Cardiac fibroblast (primary cell): ENCODE results near the gene HOATZ.

Source experiments
- DNase-seq, 2 donors: peaks; one replicate each; pipeline versions ENCODE4 v3.0.0 to v3.0.0-alpha.2; 2010; ENCODE audit warnings: low read depth in 2 of 2
- H3K4me3 ChIP-seq, 2 donors: replicated peaks in 1 of 2; 1 replicate in 1 of 2; 2 replicates in 1 of 2; pipeline ENCODE4 v1.5.1; 2011; ENCODE audit warnings: low read depth in 2 of 2, low read length in 2 of 2, mild to moderate bottlenecking in 2 of 2, moderate library complexity in 1 of 2
- TF ChIP-seq, protein P1 (sequence below): IDR thresholded peaks from one replicate; pipeline ENCODE4 v1.5.1; 2011; ENCODE audit warnings: low read depth, mild to moderate bottlenecking, low read length, inconsistent platforms

HOATZ gene

DNA sequence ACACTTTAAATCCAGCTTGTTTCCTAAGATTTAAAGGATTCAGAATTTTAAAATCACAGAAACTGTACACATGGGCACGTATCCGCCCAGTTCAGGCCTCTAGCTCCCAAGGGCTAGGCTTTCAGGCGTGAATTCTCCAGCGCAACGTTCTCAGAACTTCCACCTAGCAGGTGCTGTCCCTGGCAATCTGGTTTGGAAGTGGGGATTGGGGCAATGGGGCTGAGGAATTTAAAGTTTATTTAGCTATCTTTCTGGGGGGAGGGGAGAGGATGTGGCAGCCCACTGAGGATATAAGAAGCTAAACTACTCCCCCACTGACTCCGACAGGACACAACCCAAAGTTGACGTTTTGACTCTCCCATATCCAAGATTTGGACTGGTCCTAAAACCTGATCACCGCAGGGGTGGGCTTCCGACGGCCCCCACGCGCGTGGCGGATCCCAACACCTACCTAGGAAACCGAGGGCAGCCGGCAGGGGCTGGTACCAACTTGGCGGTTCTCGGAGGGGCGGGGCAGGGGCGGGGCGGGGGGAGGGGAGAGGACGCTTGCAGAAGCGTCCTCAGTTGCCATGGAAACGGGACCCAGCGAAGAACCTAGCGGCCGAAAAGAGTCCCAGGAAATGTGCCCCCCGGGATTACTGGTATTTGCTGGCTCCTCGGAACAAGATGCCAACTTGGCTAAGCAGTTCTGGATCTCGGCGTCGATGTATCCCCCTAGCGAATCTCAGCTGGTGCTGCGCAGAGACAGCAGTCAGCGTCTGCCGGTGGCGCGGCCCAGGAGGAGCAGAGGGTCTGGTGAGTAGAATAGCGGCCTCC is at the start of gene HOATZ:
Gene HOATZ (plus strand): TSS at position 563 of the 816 bp plus-strand sequence. CDS start 7 bp downstream, at position 570.
- DNase-seq, result peak; percentile 13 to 18
- TF ChIP-seq, protein P1, sequence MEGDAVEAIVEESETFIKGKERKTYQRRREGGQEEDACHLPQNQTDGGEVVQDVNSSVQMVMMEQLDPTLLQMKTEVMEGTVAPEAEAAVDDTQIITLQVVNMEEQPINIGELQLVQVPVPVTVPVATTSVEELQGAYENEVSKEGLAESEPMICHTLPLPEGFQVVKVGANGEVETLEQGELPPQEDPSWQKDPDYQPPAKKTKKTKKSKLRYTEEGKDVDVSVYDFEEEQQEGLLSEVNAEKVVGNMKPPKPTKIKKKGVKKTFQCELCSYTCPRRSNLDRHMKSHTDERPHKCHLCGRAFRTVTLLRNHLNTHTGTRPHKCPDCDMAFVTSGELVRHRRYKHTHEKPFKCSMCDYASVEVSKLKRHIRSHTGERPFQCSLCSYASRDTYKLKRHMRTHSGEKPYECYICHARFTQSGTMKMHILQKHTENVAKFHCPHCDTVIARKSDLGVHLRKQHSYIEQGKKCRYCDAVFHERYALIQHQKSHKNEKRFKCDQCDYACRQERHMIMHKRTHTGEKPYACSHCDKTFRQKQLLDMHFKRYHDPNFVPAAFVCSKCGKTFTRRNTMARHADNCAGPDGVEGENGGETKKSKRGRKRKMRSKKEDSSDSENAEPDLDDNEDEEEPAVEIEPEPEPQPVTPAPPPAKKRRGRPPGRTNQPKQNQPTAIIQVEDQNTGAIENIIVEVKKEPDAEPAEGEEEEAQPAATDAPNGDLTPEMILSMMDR, result peak; percentile 22
- H3K4me3 ChIP-seq, result peak within 1 kb of the TSS in 1 of 2 donors; percentile 19

DNA sequence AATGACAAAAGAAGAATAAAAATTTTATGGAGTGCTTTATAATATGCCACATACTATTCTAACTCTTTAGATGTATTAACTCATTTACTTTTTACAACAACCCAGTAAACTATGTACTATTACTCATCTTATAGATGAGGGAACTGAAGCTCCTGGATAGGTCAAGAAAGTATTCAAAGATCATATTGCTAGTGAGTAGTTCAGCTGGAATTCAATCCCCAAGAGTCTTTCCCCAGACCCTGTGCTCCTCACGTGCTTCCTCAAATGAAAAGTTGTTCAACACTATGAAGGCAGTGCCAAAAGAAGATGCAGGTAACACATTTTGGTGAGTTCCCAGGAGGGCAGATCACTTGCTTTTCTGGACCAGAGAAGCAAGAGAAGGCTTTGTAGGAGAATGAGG is 49.2 kb upstream of the HOATZ start:
- DNase-seq, result peak in 1 of 2 donors; percentile 76
- TF ChIP-seq, protein P1, result no peak
- no peak overlapping the region for H3K4me3 ChIP-seq

DNA sequence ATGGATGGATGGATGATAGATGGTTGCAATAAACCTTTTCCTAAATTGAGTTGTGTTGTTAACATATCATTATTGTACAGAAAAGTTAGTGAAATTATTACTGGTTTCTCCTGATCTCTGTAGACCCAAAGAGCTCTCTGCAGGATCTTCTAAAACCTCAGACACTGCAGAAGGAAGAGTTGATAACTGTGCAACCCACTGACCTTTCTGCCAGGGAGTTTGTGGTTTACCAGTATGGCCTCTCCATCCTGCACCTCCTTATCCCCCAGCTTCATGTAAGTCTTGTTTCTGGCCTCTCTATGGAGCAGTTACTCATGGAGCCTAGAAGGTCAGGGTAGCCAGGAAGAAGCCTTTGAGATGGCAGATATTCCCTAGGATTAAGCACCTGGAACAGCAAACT is 48.0 kb upstream of the HOATZ start:
- no peak for DNase-seq
- TF ChIP-seq, protein P1, result no peak
- no peak overlapping the region for H3K4me3 ChIP-seq

DNA sequence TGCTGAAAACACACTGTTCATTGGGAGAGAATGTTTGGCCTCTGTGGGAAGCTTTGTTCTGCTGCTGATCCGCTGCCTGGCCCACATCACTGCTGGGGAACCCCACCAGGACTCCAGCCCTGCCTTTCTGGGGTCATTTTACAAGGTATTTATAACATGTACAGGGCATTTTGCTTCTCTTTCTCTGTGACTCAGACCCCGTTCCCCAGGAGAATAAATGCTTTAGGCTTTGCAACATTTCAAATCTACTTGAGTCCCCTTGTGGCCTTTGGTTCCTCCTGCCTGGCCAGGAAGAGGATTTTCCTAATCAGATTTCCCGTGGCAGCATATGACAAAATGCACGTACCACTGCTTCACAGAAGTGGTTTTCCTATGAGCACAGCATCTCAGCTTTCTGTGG is 45.4 kb upstream of the HOATZ start:
- TF ChIP-seq, protein P1, result peak; percentile 4
- H3K4me3 ChIP-seq, result no peak overlapping the region
- peak in 1 of 2 donors; percentile 65 for DNase-seq

DNA sequence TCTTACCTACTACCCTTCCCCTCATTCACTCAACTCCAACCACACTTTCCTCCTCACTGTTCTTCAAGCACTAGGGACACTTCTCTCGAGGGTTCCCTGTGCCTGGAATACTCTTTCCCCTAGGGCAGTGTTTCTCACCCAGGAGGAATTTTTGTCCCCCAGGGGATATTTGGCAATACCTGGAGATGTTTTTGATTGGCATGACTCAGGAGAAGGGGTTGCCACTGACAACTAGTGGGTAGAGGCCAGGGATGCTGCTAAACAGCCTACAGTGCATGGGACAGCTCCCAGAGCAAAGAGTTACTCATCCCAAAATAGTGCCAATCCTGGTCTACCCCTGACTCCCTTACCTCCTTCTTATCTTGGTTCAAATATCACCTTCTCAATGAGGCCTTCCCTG is 42.4 kb upstream of the HOATZ start:
- H3K4me3 ChIP-seq, result no peak overlapping the region
- no peak for DNase-seq
- TF ChIP-seq, protein P1, result no peak

DNA sequence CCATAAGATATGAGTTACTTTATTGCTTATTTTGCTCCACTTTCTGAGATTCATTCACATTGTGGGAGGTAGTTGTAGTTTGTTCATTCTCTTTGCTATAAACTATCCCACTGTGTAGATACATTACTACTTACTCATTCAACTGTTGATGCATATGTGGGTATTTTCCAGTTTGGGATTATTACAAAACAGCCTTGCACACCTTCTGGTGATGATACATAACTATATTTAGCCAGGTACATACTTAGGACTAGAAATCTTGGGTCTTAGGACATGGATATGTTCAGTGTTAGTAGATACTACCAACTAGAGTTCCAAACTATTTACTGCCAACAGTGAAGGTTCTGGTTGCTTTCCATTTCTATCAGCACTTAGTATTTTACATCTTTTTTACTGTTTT is 40.1 kb upstream of the HOATZ start:
- TF ChIP-seq, protein P1, result no peak
- no peak overlapping the region for H3K4me3 ChIP-seq
- no peak for DNase-seq
